Right ventricle myocardium inferior (tissue), 1 donor: ENCODE measurements around the gene PSME2. TPM values are rescaled to one million over a fixed set of nuclear protein-coding genes. Genes with fewer than 3 reads are reported as not detected.

Source experiments
- ATAC-seq: fragments of 200-7000 bp; cut with Tn5 transposase; one replicate; pipeline ENCODE4 v1.9.1; 2020; ENCODE audit warnings: mild to moderate bottlenecking, moderate library complexity
- DNase-seq: peaks from one replicate; pipeline ENCODE4 v3.0.0; 2021; ENCODE audit errors: missing footprints
- intact Hi-C: fragments of 100-400 bp; cut with DNase I; formaldehyde crosslinking; loops from one replicate; pipeline ENCODE4 v1.11.0; 2022
- total RNA-seq: library from RNA; stranded (reverse); fragmentation: NEBNext Ultra II Directional; extraction: Animal tissue kit (Norgen Biotek cat#: 25700); gene quantifications from one replicate; pipeline ENCODE4 v1.2.1, GENCODE V29; 2021
- donor health status: DM: no; HTN: yes; CAD: no; lungs with severe emphysema.

The PSME2 gene
- total RNA-seq, 1 donor from 2014 or later, result 109 TPM

- no peak for DNase-seq
- ATAC-seq, result no peak
- intact Hi-C loops, result loop anchor here (10.0 kb wide), 1 partner anchor 291 kb away; no protein-coding TSS in a partner anchor
Measured at GRCh38 chr14:24143511-24143910, 2.9 kb downstream of the PSME2 start.

GRCh38 chr14:24141097-24141880 lies 5.1 kb downstream of the PSME2 start, which contains the start of gene EMC9:
EMC9 (minus strand) TSS chr14:24141591; CDS start chr14:24141304, 287 bp downstream.
- peak; percentile 100 for DNase-seq
- peak; percentile 96 for ATAC-seq
- intact Hi-C loops, result loop anchor here (10.0 kb wide), 1 partner anchor 294 kb away; no protein-coding TSS in a partner anchor

GRCh38 chr14:24139272-24139934 lies 7.0 kb downstream of the PSME2 start:
- intact Hi-C loops, result no loop called here
- DNase-seq (no peak), ATAC-seq (no peak)

DNA sequence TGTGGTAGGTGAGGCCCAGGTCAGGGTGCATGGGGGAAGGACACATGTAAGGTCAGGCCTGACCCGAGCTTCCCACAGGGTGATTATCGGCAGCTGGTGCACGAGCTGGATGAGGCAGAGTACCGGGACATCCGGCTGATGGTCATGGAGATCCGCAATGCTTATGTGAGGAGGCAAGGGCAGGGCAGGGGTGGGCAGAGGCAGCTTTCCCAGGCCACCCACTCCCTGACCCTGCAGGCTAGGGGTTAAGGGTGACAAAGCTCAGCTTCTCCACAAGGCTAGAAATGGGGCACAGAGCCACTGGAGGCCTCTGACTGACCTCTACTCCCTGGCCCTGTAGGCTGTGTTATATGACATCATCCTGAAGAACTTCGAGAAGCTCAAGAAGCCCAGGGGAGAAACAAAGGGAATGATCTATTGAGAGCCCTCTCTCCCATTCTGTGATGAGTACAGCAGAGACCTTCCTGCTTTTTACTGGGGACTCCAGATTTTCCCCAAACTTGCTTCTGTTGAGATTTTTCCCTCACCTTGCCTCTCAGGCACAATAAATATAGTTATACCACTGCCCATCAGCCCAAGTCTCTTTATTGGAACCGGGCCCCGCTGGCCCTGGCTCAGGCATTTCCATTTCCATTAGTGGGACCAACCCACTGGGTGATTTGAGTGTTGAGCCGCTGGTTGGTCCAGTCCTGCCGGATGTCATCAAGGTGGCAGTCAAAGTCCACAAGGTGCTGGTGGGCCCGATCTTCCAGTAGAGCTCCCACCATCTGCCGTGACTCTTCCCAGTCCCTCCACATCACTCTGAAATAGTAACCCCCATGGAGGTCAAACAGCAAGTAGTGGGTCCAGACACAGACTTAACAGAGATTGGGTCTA lies 7.8 kb downstream of the PSME2 start:
- DNase-seq (no peak), ATAC-seq (no peak)
- intact Hi-C loops, result no loop called here

DNA sequence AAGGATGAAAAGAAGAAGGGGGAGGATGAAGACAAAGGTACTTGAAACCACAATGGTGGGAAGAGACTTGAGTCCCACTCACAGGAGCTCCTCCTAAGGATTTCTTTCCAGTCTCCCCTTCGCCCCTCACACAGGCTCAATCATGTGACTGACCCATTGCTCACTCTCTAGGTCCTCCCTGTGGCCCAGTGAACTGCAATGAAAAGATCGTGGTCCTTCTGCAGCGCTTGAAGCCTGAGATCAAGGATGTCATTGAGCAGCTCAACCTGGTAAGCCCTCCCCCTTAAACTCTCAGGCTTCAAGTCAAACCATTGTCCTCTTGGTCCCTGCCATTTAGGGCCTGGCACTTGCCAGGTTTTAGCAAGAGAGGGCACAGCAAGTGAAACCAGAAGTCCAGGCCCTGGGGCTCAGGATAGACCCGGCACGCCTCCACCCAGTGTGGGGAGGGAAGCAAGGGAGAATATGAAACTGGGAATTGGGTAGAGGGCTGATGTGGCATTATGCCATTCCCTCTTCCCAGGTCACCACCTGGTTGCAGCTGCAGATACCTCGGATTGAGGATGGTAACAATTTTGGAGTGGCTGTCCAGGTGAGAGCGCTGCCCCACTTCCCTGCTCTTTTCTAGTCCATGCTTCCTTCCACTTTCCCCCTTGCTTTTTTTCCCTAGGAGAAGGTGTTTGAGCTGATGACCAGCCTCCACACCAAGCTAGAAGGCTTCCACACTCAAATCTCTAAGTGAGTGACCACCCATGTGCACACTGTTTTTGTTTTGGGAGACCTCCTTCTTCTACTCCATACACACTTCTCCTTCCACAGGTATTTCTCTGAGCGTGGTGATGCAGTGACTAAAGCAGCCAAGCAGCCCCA lies 8.6 kb downstream of the PSME2 start:
- ATAC-seq, result no peak
- intact Hi-C loops, result no loop called here
- no peak for DNase-seq

GRCh38 chr14:24136684-24137528 lies 9.5 kb downstream of the PSME2 start:
- intact Hi-C loops, result no loop called here
- no peak for ATAC-seq
- DNase-seq, result no peak

DNA sequence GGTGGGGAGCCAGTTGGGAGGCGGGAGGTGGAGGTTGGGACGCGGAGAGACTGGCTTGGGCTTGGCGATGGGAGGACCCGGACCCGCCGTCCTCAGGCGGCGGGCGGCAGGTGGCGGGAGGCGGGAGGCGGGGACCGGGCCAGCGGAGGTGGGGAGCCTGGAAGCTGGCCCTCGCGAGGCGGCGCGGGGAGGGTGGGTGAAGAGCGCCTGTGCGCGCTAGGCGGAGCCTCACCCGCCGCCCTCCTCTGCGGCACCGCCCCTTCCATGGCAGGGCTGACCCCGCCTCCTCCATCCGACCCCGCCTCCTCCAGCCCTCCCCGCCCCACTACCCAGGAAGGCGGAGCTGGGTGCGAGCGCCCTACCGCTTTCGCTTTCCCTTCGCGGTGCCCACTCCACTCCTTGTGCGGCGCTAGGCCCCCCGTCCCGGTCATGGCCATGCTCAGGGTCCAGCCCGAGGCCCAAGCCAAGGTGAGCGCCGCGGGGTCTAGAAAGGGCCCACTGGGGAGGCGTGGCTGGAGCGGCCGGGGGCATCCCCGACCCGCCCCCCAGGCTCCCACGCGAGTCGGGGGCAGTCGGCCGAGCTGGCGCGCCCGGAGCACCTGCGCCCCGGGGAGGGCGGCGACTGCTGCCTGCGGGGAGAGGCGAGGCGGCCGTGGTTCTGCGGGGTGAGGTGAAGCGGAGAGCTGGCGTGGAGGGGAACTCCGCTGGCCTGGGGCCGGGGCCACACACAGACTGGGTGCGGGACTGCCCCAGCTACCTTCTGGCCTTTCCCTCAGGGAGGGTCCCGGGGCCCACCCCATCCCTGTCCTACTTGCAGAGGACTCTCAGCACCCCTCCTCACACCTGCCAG lies 10.4 kb downstream of the PSME2 start, which contains the start of gene PSME1:
TSS of gene PSME1 (plus strand) at position 361 of the 850 bp plus-strand sequence. CDS start at position 430, 69 bp downstream.
- peak; percentile 96 for DNase-seq
- ATAC-seq, result peak; percentile 94
- intact Hi-C loops, result no loop called here

DNA sequence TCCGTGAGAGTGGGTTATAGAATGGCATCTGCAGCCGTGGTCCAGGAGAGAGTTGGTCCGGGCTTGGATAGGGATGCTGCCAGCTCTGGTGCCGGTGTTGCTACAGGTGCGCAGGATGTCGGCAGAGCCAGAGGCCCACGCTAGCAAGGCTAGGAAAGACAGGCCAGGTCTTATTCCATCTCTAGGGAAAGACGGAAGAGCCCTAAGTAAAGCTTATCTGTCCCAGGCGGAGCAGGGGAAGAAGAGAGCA lies 10.9 kb downstream of the PSME2 start:
- intact Hi-C loops, result no loop called here
- no peak for ATAC-seq
- DNase-seq, result no peak

DNA sequence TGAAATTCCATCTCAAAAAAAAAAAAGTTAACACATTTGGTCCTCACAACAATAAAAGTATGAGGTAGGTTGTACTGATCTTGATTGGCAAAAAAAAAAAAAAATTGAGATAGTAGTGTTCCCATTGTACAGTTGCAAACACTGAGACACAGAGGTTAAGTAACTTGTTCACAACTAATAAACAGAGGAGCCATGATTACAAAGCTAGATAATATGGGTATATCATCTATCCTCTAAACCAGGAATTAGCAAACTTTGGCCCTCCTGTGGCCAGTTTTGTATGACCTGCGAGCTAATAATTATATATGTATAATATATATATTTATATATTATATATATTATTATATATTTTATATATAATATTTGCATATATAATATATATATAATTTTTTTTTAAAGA lies 12.7 kb downstream of the PSME2 start:
- no peak for DNase-seq
- intact Hi-C loops, result no loop called here
- no peak for ATAC-seq

- no peak for DNase-seq
- ATAC-seq, result no peak
Measured at GRCh38 chr14:24132976-24133375, 13.4 kb downstream of the PSME2 start.

DNA sequence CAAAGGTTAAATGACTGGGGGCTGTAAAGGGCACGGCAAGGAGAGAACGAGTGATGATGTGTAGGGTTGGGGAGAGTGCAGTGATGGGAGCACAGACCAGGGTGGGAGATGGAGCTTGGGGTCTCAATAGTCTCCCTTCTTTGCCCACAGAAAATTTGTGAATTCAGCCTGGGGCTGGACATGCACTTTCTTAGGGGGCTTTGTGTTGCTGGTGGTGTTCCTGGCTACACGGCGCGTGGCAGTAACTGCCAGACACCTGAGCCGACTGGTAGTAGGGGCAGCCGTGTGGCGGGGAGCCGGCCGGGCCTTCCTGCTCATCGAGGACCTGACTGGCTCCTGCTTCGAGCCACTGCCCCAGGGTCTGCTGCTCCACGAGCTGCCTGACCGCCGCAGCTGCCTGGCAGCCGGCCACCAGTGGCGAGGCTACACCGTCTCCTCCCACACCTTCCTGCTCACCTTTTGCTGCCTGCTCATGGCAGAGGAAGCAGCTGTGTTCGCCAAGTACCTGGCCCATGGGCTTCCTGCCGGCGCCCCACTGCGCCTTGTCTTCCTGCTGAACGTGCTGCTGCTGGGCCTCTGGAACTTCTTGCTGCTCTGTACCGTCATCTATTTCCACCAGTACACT lies 14.2 kb downstream of the PSME2 start:
- intact Hi-C loops, result no loop called here
- DNase-seq, result no peak
- no peak for ATAC-seq

More at GRCh38 chr14:24132976-24133375, 13.4 kb downstream of the PSME2 start:
- intact Hi-C loops, result no loop called here

- DNase-seq (no peak), ATAC-seq (peak; percentile 28)
- intact Hi-C loops, result loop anchor here (1.0 kb wide), 1 partner anchor 17 kb away; the partner anchor contains the start of genes DCAF11 and NRL
Measured at GRCh38 chr14:24131549-24131966, 14.9 kb downstream of the PSME2 start.

DNA sequence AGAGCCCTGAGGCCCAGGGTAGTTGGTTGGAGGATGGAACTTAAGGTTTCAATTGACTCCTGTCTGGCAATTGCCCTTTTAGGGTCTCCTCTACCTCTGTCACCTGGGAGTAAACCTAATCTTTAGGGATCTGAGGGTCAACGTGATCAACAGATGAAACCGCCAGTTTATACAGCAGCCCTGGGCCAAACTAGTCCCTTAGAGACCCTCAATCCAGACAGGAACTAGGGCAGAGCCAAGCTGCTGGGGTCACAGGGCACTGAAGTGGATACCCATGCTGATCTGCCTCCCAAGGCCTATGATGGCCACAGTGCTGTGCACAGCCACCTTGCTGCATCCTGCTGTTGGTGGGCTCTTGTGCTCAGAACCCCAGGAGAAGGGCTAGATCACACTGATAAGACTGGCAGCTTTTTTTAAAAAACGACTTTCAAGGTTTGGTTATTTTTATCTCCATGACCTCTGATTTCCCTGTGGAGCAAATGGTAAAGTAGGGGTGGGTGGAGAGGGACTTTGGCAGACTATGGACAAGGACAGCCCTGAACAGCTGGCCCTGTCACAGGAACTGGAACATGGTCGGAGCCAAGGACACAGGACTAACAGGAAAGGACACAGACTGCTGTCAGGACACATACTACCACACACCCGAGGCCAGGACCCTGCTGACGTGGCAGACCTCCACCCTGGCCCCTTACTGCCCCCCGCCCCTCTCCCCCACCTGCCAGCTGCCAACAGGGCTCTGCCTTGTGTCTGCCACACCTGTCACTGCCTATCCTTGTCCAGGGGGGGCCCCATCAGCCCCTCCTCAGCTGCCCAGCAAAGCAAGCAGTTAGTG lies 15.5 kb downstream of the PSME2 start:
- peak; percentile 85 for DNase-seq
- intact Hi-C loops, result loop anchor here (1.0 kb wide), 1 partner anchor 17 kb away; the partner anchor contains the start of genes DCAF11 and NRL
- ATAC-seq, result peak; percentile 71

DNA sequence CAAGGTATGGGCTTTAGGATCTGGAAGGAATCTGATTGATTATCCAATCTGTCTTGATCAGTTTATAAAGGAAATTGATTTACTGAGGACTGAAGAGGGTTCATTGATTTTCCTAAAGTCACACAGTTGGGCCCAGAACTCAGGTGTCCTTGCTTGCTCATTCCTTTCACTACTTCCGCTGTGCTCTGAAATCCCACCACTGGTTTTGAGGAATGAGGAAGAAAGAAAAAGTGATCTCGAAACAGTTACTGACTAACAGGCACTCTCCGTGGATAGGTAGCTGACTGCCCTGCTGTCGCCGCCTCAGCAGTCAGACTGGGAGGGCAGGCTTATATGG lies 16.1 kb downstream of the PSME2 start, which contains the start of gene FITM1:
TSS of gene FITM1 (plus strand) at position 280 of the 337 bp plus-strand sequence. CDS start 905 bp downstream, outside the sequence.
- no peak for DNase-seq
- no peak for ATAC-seq
- intact Hi-C loops, result no loop called here

GRCh38 chr14:24129410-24129998 lies 16.9 kb downstream of the PSME2 start:
- intact Hi-C loops, result no loop called here
- DNase-seq (no peak), ATAC-seq (no peak)
